Esophagus muscularis mucosa (tissue), 4 donors: ENCODE results near the gene C1orf74. TPM values are rescaled to one million over a fixed set of nuclear protein-coding genes. Genes with fewer than 3 reads are reported as not detected.

Source experiments
- DNase-seq: peaks from one replicate; pipeline ENCODE4 v3.0.0-alpha.2; 2017; ENCODE audit errors: extremely low spot score
- H3K27ac ChIP-seq, 4 donors: fragments of 200-600 bp; sonication (generic); replicated peaks in 1 of 4; 1 replicate in 3 of 4; 2 replicates in 1 of 4; pipeline ENCODE4 v1.5.1; 2016 to 2019; ENCODE audit warnings: mild to moderate bottlenecking in 1 of 4
- H3K27me3 ChIP-seq, 4 donors: fragments of 200-600 bp; sonication (generic); one replicate each; pipeline versions ENCODE4 v1.5.1 to v1.6.0; 2016 to 2019
- H3K36me3 ChIP-seq, 4 donors: fragments of 200-600 bp; sonication (generic); one replicate each; pipeline ENCODE4 v1.5.1; 2016 to 2019
- H3K4me1 ChIP-seq, 4 donors: fragments of 200-600 bp; sonication (generic); one replicate each; pipeline ENCODE4 v1.5.1; 2016 to 2019
- H3K4me3 ChIP-seq, 4 donors: fragments of 200-600 bp; sonication (generic); 1 replicate in 2 of 4; 2 replicates in 2 of 4; pipeline ENCODE4 v1.5.1; 2016 to 2019; ENCODE audit warnings: mild to moderate bottlenecking in 4 of 4, moderate library complexity in 1 of 4
- H3K9me3 ChIP-seq, 4 donors: fragments of 200-600 bp; sonication (generic); 1 replicate in 3 of 4; 2 replicates in 1 of 4; pipeline ENCODE4 v1.5.1; 2016 to 2019
- EP300 ChIP-seq: sonication (generic); formaldehyde crosslinking; IDR thresholded peaks from one replicate; pipeline ENCODE4 v1.6.1; 2017; ENCODE audit warnings: antibody characterized with exemption
- POLR2A ChIP-seq: fragments of 450-650 bp; IDR thresholded peaks from one replicate; pipeline ENCODE4 v1.6.1; 2017; ENCODE audit warnings: antibody characterized with exemption, moderate library complexity, mild to moderate bottlenecking, low read depth
- POLR2AphosphoS5 ChIP-seq, 2 donors: sonication (generic); formaldehyde crosslinking; IDR thresholded peaks; one replicate each; pipeline ENCODE4 v1.6.1; 2017; ENCODE audit warnings: antibody characterized with exemption in 2 of 2
- WGBS: methylation state at CpG from one replicate; pipeline ENCODE4 v1.1.5; 2018; 5-methylcytosine and 5-hydroxymethylcytosine counted together
- intact Hi-C: fragments of 100-400 bp; cut with DNase I; formaldehyde crosslinking; loops from one replicate; pipeline ENCODE4 v1.15.1; 2023
- total RNA-seq, 4 donors: library from RNA; depleted of rRNA; stranded (reverse); fragments of >200 nt; gene quantifications; one replicate each; pipeline versions ENCODE4 v1.1.0 to v1.2.1, GENCODE V29; 2016
- TF ChIP-seq, protein P1 (sequence below), 3 experiments: fragments of 200-600 bp in 2 of 3; fragments of 450-650 bp in 1 of 3; sonication (generic) in 2 of 3; IDR thresholded peaks; one replicate each; pipeline ENCODE4 v1.5.1; 2017 to 2019; ENCODE audit warnings: antibody characterized with exemption in 3 of 3, mild to moderate bottlenecking in 2 of 3, moderate library complexity in 1 of 3

C1orf74 gene
- total RNA-seq, 4 donors from 2014 or later = 0.42 to 1.6 (median 0.86) TPM

DNA sequence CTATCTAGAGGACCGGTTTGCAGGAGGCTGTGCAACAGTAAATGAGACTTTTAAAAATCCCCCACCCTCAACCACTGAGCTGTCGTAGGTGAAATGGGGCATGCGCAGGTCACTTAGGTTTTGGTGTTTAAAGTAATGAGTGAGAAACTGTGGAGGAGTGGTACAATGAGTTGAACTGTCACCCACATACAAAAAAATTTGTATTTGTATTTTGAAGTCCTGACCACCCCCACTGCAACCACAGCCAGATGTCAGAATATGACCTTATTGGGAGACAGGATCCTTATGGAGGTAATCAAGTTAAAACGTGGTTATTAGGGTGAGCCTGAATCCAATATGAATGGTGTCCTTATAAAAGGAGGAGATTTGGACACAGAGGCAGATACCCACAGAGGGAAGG, 23.1 kb upstream of the C1orf74 start:
- no peaks in the 10 kb centered on the region for H3K9me3 ChIP-seq
- H3K4me1 ChIP-seq = peaks cover 5 to 19% (median 14%) of the 10 kb centered on the region in 4 donors
- H3K27me3 ChIP-seq = peaks cover 0 to 9% (median 0%) of the 10 kb centered on the region in 4 donors
- WGBS = 84% methylated on average over 4 of the region's 4 CpGs
- TF ChIP-seq, protein P1, sequence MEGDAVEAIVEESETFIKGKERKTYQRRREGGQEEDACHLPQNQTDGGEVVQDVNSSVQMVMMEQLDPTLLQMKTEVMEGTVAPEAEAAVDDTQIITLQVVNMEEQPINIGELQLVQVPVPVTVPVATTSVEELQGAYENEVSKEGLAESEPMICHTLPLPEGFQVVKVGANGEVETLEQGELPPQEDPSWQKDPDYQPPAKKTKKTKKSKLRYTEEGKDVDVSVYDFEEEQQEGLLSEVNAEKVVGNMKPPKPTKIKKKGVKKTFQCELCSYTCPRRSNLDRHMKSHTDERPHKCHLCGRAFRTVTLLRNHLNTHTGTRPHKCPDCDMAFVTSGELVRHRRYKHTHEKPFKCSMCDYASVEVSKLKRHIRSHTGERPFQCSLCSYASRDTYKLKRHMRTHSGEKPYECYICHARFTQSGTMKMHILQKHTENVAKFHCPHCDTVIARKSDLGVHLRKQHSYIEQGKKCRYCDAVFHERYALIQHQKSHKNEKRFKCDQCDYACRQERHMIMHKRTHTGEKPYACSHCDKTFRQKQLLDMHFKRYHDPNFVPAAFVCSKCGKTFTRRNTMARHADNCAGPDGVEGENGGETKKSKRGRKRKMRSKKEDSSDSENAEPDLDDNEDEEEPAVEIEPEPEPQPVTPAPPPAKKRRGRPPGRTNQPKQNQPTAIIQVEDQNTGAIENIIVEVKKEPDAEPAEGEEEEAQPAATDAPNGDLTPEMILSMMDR (IDR thresholded peaks at IDR 0.05) = no peak
- TF ChIP-seq POLR2AphosphoS5 (IDR thresholded peaks at IDR 0.05) = no peak
- TF ChIP-seq EP300 = no peak
- no peak for TF ChIP-seq POLR2A
- DNase-seq = no peak
- H3K27ac ChIP-seq = no peak overlapping the region
- H3K36me3 ChIP-seq = no peaks in the 10 kb centered on the region
- intact Hi-C loops = no loop called here
- H3K4me3 ChIP-seq = no peak overlapping the region

DNA sequence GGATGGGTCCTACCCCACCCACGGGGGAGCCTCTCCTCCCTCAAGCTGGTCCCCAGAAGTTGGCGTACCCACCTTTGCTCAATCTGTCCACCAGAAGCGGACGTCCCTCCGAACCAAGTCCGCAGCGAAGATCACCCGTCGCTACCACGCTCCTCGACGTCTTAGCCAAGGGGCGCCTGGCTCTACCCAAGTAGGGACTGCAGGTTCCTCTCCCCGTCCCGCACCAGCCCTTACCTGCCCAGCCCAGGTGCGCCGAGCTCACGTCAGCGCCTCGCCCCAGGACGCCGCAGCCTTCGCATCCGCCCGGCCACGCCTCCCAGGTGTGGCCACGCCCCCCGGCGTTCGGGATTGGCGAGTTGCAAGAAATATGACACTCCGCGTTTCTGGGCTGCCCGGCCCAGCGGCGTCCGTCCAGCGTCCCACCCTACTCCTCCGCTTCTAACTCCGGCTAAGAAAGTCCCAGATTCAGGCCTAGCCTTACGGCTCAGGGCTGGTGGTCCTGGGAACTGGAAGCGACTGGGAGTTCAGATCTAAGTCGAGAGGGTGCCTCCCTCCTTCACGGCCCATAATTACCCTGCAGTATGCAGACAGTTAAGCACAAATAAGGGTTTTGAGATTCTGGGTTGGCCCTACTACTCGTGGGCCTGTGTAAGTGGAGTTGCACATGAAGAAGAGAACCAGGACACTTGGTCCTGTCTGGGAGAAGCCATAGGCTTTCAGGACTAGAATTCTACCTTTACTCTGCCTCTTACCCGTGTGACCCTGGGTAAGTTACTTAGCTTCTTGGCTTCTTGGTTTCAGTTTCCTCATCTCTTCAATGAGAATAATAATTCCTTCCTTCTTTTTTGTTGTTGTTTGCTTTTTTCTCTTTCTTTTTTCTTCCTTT, 21.8 kb upstream of the C1orf74 start, which contains the start of gene IRF6:
IRF6 (minus strand) TSS at position 268 of the 886 bp plus-strand sequence. CDS start 4,729 bp downstream, outside the sequence.
- H3K4me3 ChIP-seq = peak within 1 kb of the TSS; percentile 36 to 53 (median 45)
- DNase-seq = no peak
- TF ChIP-seq POLR2A (no peak), POLR2AphosphoS5 (IDR thresholded peaks at IDR 0.05) (peak in 1 of 2 donors; percentile 33), EP300 (no peak)
- TF ChIP-seq, protein P1 (IDR thresholded peaks at IDR 0.05) = no peak
- H3K4me1 ChIP-seq = peaks cover 6 to 23% (median 20%) of the 10 kb centered on the region in 4 donors
- WGBS = 18% methylated on average over 18 of the region's 46 CpGs
- H3K27ac ChIP-seq = peak within 1 kb of the TSS in 2 of 4 donors; percentile 17 to 47
- intact Hi-C loops = no loop called here
- H3K9me3 ChIP-seq = no peaks in the 10 kb centered on the region
- H3K36me3 ChIP-seq = no peaks in the 10 kb centered on the region
- peaks cover 0 to 9% (median 0%) of the 10 kb centered on the region in 4 donors for H3K27me3 ChIP-seq

DNA sequence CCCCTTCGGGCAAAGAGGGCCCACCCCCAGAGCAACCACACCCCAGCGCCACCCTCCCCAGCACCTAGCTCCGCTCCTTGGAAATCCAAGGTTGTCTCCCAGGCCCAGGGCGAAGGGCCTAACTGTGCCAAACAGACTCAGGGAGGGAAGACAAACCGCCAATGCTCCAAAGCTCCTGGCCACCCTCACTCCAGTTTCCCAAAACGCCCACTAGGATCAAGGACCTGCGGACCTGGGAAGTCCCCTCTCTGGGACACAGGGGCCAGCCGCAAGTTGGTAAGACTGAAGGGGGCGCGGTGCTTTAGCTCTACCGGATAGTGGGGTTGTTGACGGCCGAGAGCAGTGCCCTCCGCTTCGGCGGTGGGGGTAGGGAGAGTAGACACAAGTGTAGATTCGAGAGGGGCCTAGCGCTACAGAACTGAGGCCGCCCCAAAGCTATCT, 21.0 kb upstream of the C1orf74 start:
- Histone ChIP-seq H3K27me3 (peaks cover 0 to 9% (median 0%) of the 10 kb centered on the region in 4 donors), H3K9me3 (no peaks in the 10 kb centered on the region), H3K4me1 (peaks cover 8 to 24% (median 21%) of the 10 kb centered on the region in 4 donors), H3K36me3 (no peaks in the 10 kb centered on the region), H3K27ac (peak overlapping the region in 1 of 4 donors; percentile 17), H3K4me3 (peak overlapping the region; percentile 36 to 53 (median 45))
- TF ChIP-seq, protein P1 (IDR thresholded peaks at IDR 0.05) = no peak
- TF ChIP-seq POLR2A = no peak
- TF ChIP-seq POLR2AphosphoS5 (IDR thresholded peaks at IDR 0.05) = no peak
- no peak for TF ChIP-seq EP300
- WGBS = 63% methylated on average over 11 of the region's 19 CpGs
- intact Hi-C loops = no loop called here
- no peak for DNase-seq

DNA sequence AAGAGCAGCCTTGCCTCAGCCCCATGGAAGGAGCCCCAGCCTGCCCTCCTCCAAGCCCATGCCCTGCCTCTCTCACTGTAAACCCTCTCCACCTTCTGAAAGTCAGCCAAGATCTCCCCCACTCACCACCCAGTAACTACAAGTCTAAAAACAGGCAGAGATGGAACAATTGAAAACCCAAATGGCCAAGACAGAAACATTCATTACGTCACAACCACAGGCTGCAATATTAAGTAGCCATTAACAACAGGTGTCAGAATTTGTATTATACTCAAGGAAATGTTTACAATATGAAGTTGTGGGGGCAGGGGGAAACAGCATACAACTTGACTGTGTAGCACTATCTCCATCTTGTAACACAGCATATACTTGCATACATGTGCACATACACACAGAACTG, 19.2 kb upstream of the C1orf74 start:
- 63% methylated on average over 1 of the region's 1 CpG for WGBS
- H3K27ac ChIP-seq = no peak overlapping the region
- H3K9me3 ChIP-seq = no peaks in the 10 kb centered on the region
- no peak for DNase-seq
- H3K36me3 ChIP-seq = no peaks in the 10 kb centered on the region
- TF ChIP-seq POLR2A = no peak
- TF ChIP-seq, protein P1 (IDR thresholded peaks at IDR 0.05) = no peak
- TF ChIP-seq EP300 = no peak
- no peak for TF ChIP-seq POLR2AphosphoS5 (IDR thresholded peaks at IDR 0.05)
- H3K27me3 ChIP-seq = peaks cover 0 to 9% (median 0%) of the 10 kb centered on the region in 4 donors
- intact Hi-C loops = no loop called here
- H3K4me1 ChIP-seq = peaks cover 10 to 24% (median 21%) of the 10 kb centered on the region in 4 donors
- no peak overlapping the region for H3K4me3 ChIP-seq
